Heart left ventricle (tissue), 13 donors: ENCODE measurements around the gene CRY2.
A peak's percentile ranks its signal among the peaks of the same experiment; 100 is the strongest.

Experiments
- CTCF ChIP-seq, 12 donors: fragments of 200-600 bp; sonication (generic) in 4 of 12; IDR thresholded peaks; one replicate each; pipeline versions ENCODE4 v1.5.0 to v1.8.0; 2018 to 2022; ENCODE audit warnings: antibody characterized with exemption in 12 of 12, mild to moderate bottlenecking in 5 of 12
- POLR2A ChIP-seq, 2 donors: fragments of 450-650 bp; IDR thresholded peaks; one replicate each; pipeline ENCODE4 v1.6.1; 2017; ENCODE audit warnings: antibody characterized with exemption in 2 of 2, mild to moderate bottlenecking in 2 of 2, moderate library complexity in 2 of 2
- donor health status: ischemic (EF 13 %, LVEDD 7.1; RV severe dilation, severe dysfunction).
- donor health status: DM: no; HTN: yes; CAD: no.
- donor health status: DM: no; HTN: no; CAD: no.
- donor health status: ischemic (EF 25% LVEDD 6.9; RV normal size, moderate dysfunction).
- donor health status: ischemic (EF 25% LVEDD 5.7; RV mildly dilated, moderate dysfunction).
- donor health status: ischemic (EF 35%, LVEDD 5.7; RV mildly dilated, moderate dysfunction).
- donor health status: nonischemic (EF 11% LVEDD 7.7; RV severe dilation, severe dysfunction).
- donor health status: DM: yes; HTN: yes; CAD: no.
- donor health status: PGD.
- donor health status: ischemic (EF 29% LVEDD 5.4; RV normal size, mild dysfunction).
- donor health status: nonischemic (EF 23%, LVEDD 6.1; RV moderate dilation, normal function).

- peak in 1 of 12 donors; percentile 19 for TF ChIP-seq CTCF (IDR thresholded peaks at IDR 0.05)
- peak in 1 of 2 donors; percentile 27 for TF ChIP-seq POLR2A (IDR thresholded peaks at IDR 0.05)
Observed at GRCh38 chr11:45803971-45804760, 43.1 kb upstream of the CRY2 start.
